ENCODE data around the gene UBAP2L. TPM values are rescaled to one million over a fixed set of nuclear protein-coding genes. Genes with fewer than 3 reads are reported as not detected.
A peak's percentile ranks its signal among the peaks of the same experiment; 100 is the strongest.

The UBAP2L gene
- total and polyA plus RNA-seq, 9 of the 15 experiments (the other 6 are each of a cell fraction or from before 2014, with no cell fraction given): 75.0 to 245 (median 119) TPM

DNA sequence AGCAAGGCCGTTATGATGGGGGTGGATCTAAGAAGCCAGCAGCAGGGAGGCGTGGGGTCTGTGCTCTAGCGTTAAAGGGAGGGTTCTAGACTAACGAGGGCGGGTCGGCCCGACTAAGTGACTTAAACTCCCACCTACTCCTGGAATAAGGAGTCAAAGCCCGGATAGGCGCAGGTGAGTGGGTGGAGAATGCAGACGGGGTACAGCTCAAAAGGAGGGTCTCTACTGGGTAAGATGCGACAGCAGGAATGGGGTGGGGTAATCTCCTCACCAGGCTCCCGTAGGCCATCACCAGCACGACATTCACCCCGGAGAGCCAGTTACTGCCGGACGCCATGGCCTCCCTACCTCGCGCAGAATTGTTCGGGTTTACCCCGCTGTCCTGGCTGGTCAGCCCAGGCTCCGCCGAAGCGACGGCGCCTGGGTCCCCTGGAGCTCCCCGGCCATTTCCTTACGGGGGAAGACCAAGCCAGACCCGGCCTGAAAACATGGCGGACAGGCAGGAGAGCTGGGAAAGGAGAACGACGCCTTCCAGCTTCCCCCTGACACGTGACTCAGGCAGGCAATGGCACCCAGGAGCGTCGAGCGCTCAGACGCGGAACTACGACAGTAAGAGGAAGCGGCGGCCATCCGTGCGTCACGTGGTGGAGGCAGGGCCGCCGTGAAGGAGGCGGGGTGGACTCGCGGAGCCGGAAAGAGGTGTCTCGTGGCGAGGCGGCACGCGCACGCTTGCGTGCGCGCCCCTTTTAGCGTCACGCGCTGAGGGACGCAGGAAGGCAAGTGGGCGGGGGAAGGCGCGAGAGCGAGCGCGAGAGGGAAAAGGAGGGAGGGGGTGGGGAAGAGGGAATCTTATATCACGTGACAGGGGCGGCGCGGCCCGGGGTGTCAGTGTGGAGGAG, at the start of gene UBAP2L (continued):
- TF ChIP-seq, protein P1, sequence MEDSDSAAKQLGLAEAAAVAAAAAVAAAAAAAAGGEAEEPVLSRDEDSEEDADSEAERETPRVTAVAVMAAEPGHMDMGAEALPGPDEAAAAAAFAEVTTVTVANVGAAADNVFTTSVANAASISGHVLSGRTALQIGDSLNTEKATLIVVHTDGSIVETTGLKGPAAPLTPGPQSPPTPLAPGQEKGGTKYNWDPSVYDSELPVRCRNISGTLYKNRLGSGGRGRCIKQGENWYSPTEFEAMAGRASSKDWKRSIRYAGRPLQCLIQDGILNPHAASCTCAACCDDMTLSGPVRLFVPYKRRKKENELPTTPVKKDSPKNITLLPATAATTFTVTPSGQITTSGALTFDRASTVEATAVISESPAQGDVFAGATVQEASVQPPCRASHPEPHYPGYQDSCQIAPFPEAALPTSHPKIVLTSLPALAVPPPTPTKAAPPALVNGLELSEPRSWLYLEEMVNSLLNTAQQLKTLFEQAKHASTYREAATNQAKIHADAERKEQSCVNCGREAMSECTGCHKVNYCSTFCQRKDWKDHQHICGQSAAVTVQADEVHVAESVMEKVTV (CRISPR knock-in tag; IDR thresholded peaks at IDR 0.05): no peak
- no peak for TF ChIP-seq RFX7 (CRISPR knock-in tag; IDR thresholded peaks at IDR 0.05)
- TF ChIP-seq ZNF347 (CRISPR knock-in tag; IDR thresholded peaks at IDR 0.05; ENCODE audit: low read depth): no peak
- peak; percentile 9; the same call in 1 of the 2 replicates for TF ChIP-seq TCF3 (CRISPR knock-in tag; IDR thresholded peaks at IDR 0.05)
- no peak for TF ChIP-seq HDAC6 (IDR thresholded peaks at IDR 0.05; ENCODE audit: low read depth, low read length)
- TF ChIP-seq, protein P2, sequence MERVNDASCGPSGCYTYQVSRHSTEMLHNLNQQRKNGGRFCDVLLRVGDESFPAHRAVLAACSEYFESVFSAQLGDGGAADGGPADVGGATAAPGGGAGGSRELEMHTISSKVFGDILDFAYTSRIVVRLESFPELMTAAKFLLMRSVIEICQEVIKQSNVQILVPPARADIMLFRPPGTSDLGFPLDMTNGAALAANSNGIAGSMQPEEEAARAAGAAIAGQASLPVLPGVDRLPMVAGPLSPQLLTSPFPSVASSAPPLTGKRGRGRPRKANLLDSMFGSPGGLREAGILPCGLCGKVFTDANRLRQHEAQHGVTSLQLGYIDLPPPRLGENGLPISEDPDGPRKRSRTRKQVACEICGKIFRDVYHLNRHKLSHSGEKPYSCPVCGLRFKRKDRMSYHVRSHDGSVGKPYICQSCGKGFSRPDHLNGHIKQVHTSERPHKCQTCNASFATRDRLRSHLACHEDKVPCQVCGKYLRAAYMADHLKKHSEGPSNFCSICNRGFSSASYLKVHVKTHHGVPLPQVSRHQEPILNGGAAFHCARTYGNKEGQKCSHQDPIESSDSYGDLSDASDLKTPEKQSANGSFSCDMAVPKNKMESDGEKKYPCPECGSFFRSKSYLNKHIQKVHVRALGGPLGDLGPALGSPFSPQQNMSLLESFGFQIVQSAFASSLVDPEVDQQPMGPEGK (CRISPR knock-in tag; IDR thresholded peaks at IDR 0.05; ENCODE audit: borderline replicate concordance): no peak
- no peak for TF ChIP-seq YBX1 (IDR thresholded peaks at IDR 0.05)
- TF ChIP-seq TCF7L2 (IDR thresholded peaks at IDR 0.05; ENCODE audit: low read depth, low read length): peak; percentile 49; the same call in 1 of the 2 replicates
- no peak for TF ChIP-seq PHB (CRISPR knock-in tag; IDR thresholded peaks at IDR 0.05)
- no peak for TF ChIP-seq ZNF41 (CRISPR knock-in tag; conservative IDR thresholded peaks at IDR 0.05)
- TF ChIP-seq POLR2A (conservative IDR thresholded peaks at IDR 0.05): peak; percentile 94
- TF ChIP-seq ZNF830 (CRISPR knock-in tag; IDR thresholded peaks at IDR 0.05): no peak
- TF ChIP-seq CBX8 (IDR thresholded peaks at IDR 0.05; ENCODE audit: borderline replicate concordance, extremely low read depth, low read depth, low read length, poor library complexity, severe bottlenecking): no peak
